Natural killer cell (primary cell): ENCODE data around the gene C22orf39. TPM values are rescaled to one million over a fixed set of nuclear protein-coding genes. Genes with fewer than 3 reads are reported as not detected.
A peak's percentile ranks its signal among the peaks of the same experiment; 100 is the strongest.

Experiments
- ATAC-seq, 3 donors: fragments of 150-1000 bp in 2 of 3; fragments of 200-7000 bp in 1 of 3; cut with Tn5 transposase; 1 replicate in 1 of 3; 2 replicates in 2 of 3; pipeline ENCODE4 v1.10.0; 2021; ENCODE audit warnings: mild to moderate bottlenecking in 2 of 3, moderate library complexity in 2 of 3
- DNase-seq, 2 donors: peaks; one replicate each; pipeline versions ENCODE4 v3.0.0 to v3.0.0-alpha.2; 2013 to 2021; ENCODE audit warnings: mixed read lengths in 1 of 2
- H3K27ac ChIP-seq: one replicate; pipeline ENCODE4 v1.5.1; 2013; ENCODE audit warnings: mild to moderate bottlenecking, low read length
- H3K27me3 ChIP-seq: one replicate; pipeline ENCODE4 v1.6.1; 2013; ENCODE audit warnings: low read length; ENCODE audit not compliant: control insufficient read depth, insufficient read depth
- H3K36me3 ChIP-seq: one replicate; pipeline ENCODE4 v1.6.1; 2013; ENCODE audit warnings: low read length; ENCODE audit not compliant: control insufficient read depth, insufficient read depth
- H3K4me1 ChIP-seq: one replicate; pipeline ENCODE4 v1.6.1; 2013; ENCODE audit warnings: low read length; ENCODE audit not compliant: control insufficient read depth, insufficient read depth
- H3K4me3 ChIP-seq: one replicate; pipeline ENCODE4 v1.5.1; 2013; ENCODE audit warnings: low read length
- H3K9me3 ChIP-seq: one replicate; pipeline ENCODE4 v1.6.1; 2013; ENCODE audit warnings: low read length; ENCODE audit not compliant: control insufficient read depth, insufficient read depth
- H3K27ac Mint-ChIP-seq, 2 donors: one replicate each; pipeline ENCODE4 v1.8.0; 2022; ENCODE audit warnings: mild to moderate bottlenecking in 2 of 2, mixed read lengths in 2 of 2, moderate library complexity in 1 of 2
- H3K27me3 Mint-ChIP-seq, 2 donors: one replicate each; pipeline ENCODE4 v1.8.0; 2022; ENCODE audit warnings: low read depth in 2 of 2, mixed read lengths in 2 of 2
- H3K36me3 Mint-ChIP-seq: one replicate; pipeline ENCODE4 v1.8.0; 2022; ENCODE audit warnings: mixed read lengths
- H3K4me1 Mint-ChIP-seq, 2 donors: one replicate each; pipeline ENCODE4 v1.8.0; 2022; ENCODE audit warnings: mixed read lengths in 2 of 2
- H3K4me3 Mint-ChIP-seq: one replicate; pipeline ENCODE4 v1.8.0; 2022; ENCODE audit warnings: mild to moderate bottlenecking, moderate library complexity, mixed read lengths
- H3K9me3 Mint-ChIP-seq, 2 donors: one replicate each; pipeline ENCODE4 v1.8.0; 2022; ENCODE audit warnings: mixed read lengths in 2 of 2
- WGBS: methylation state at CpG from one replicate; pipeline ENCODE4 v1.1.7; 2013; ENCODE audit warnings: missing lambda C conversion rate; ENCODE audit not compliant: insufficient coverage; 5-methylcytosine and 5-hydroxymethylcytosine counted together
- intact Hi-C: fragments of 100-400 bp; cut with micrococcal nuclease; formaldehyde crosslinking; loops from one replicate; pipeline ENCODE4 v1.14.2; 2022
- total RNA-seq, 4 donors: library from RNA; stranded (reverse); fragments of 120-200 nt in 1 of 4; gene quantifications; one replicate each; pipeline versions ENCODE4 v1.2.3 to v1.2.4, GENCODE V29; 2013 to 2022
- TF ChIP-seq, protein P1 (sequence below): fragments of 200-600 bp; IDR thresholded peaks from one replicate; pipeline ENCODE4 v1.8.0; 2022; ENCODE audit warnings: antibody characterized with exemption

The C22orf39 gene
- total RNA-seq, 3 donors from 2014 or later (not counting 1 experiment from before 2014, with no cell fraction given) = 45.4 to 53.3 (median 50.2) TPM

DNA sequence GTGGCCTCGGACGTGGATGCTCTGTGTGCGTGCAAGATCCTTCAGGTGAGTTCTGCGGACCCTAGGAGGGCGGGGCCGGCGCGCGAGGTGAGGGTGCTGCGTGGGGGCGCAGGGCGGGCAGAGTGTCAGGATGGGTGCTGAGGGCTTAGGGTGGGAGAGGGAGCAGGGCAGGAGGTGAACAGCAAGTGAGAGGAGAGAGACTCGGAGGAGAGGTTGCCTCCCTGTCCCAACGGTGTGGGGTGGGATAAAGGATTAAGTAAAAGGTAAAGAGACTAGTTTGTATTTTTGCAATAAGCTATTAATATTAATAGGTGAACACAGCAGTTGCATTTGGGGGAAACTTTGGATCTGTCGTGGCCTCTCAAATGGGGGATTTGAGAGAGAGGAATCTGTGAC is 32.7 kb upstream of the C22orf39 start:
- Histone ChIP-seq H3K27me3 (no peaks in the 10 kb centered on the region), H3K36me3 (peaks cover 2% of the 10 kb centered on the region), H3K27ac (no peak overlapping the region), H3K9me3 (no peaks in the 10 kb centered on the region), H3K4me1 (peaks cover 15% of the 10 kb centered on the region), H3K4me3 (peak overlapping the region; percentile 59)
- Mint-ChIP-seq H3K4me1 (peaks cover 27 to 40% of the 10 kb centered on the region in 2 donors), H3K36me3 (no peaks in the 10 kb centered on the region), H3K4me3 (peak overlapping the region; percentile 98), H3K9me3 (no peaks in the 10 kb centered on the region), H3K27me3 (no peaks in the 10 kb centered on the region), H3K27ac (peak overlapping the region; percentile 99)
- DNase-seq (no peak), ATAC-seq (no peak)
- intact Hi-C loops = no loop called here
- TF ChIP-seq, protein P1, sequence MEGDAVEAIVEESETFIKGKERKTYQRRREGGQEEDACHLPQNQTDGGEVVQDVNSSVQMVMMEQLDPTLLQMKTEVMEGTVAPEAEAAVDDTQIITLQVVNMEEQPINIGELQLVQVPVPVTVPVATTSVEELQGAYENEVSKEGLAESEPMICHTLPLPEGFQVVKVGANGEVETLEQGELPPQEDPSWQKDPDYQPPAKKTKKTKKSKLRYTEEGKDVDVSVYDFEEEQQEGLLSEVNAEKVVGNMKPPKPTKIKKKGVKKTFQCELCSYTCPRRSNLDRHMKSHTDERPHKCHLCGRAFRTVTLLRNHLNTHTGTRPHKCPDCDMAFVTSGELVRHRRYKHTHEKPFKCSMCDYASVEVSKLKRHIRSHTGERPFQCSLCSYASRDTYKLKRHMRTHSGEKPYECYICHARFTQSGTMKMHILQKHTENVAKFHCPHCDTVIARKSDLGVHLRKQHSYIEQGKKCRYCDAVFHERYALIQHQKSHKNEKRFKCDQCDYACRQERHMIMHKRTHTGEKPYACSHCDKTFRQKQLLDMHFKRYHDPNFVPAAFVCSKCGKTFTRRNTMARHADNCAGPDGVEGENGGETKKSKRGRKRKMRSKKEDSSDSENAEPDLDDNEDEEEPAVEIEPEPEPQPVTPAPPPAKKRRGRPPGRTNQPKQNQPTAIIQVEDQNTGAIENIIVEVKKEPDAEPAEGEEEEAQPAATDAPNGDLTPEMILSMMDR = no peak
- WGBS = 2% methylated on average over 15 of the region's 15 CpGs

DNA sequence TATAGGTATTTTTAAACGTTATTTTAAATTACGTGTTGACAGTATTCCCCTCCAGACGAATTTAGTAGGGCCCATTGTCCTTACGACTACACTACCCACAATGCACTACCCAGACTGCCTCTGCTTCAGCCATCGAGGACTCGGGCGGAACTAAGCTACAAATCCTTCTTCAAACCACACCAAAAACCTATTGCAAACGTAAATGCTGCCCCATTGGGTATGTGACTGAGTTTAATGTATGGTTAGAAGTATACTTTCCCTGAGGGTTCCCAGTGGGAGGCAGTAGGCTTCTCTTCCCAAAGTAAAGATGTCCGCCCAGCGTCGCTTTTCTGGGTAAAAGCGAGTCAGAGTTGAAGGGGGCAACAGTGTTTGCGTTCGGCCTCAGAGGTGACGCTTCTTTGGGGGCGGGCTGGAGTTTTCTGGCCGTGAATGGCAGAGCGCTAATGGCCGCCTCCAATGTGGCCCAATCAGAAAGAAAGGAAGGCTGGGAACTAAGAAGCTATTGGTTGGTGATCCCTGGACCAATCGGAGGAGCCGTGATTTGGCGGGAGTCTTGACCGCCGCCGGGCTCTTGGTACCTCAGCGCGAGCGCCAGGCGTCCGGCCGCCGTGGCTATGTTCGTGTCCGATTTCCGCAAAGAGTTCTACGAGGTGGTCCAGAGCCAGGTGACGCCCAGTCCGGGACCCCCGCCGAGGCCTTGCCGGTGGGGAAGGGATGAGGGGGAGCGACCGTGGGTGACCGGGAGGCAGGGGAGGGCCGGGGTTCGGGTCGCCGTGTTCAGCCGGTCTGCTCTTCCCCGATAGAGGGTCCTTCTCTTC is 32.1 kb upstream of the C22orf39 start, which contains the start of gene CDC45:
TSS of gene CDC45 (plus strand) at position 566 of the 818 bp plus-strand sequence. CDS start at position 615, 49 bp downstream.
- no peaks in the 10 kb centered on the region for H3K9me3 ChIP-seq
- no peaks in the 10 kb centered on the region for H3K27me3 ChIP-seq
- no peaks in the 10 kb centered on the region for H3K27me3 Mint-ChIP-seq
- peak within 1 kb of the TSS; percentile 98 for H3K4me3 Mint-ChIP-seq
- H3K4me1 ChIP-seq = peaks cover 15% of the 10 kb centered on the region
- DNase-seq = peak; percentile 88 to 98
- H3K27ac ChIP-seq = peak within 1 kb of the TSS; percentile 98
- peak within 1 kb of the TSS; percentile 59 for H3K4me3 ChIP-seq
- H3K9me3 Mint-ChIP-seq = no peaks in the 10 kb centered on the region
- WGBS = under 1% methylated on average over 45 of the region's 50 CpGs
- intact Hi-C loops = loop anchor here (1.0 to 10.0 kb wide), 9 partner anchors 47 to 357 kb away; partner anchors contain the start of genes CLTCL1, DGCR2, ESS2 and MRPL40
- H3K36me3 Mint-ChIP-seq = no peaks in the 10 kb centered on the region
- H3K4me1 Mint-ChIP-seq = peaks cover 28 to 42% of the 10 kb centered on the region in 2 donors
- H3K27ac Mint-ChIP-seq = peak within 1 kb of the TSS; percentile 99
- peak; percentile 90 to 96 (median 90) for ATAC-seq
- TF ChIP-seq, protein P1 = no peak
- peaks cover 8% of the 10 kb centered on the region for H3K36me3 ChIP-seq

DNA sequence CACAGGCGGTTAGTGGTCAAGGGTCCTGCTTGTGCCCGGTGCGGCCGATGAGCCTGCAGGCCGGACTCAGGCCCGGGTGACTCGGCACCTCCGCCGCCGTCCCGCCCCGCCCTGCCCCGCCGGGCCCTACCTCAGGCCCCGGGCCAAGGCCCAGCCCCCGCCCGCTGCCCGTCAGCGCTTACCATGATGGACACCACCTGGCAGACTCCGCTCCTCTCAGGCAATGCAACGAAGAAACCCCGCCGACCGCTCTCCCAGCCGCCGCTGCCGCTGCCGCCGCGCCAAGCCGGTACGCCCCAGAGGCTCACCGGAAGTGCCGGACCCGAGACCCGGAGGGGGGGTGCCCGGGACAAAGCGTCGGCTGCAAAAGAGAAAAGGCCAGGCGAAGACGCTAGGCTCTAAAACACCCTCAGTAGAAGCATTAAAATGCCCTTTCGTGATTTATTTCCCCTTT is 31.4 kb upstream of the C22orf39 start, which contains the start of gene UFD1:
TSS of gene UFD1 (minus strand) at position 293 of the 454 bp plus-strand sequence. CDS start at position 185, 108 bp downstream.
- Mint-ChIP-seq H3K36me3 (no peaks in the 10 kb centered on the region), H3K9me3 (no peaks in the 10 kb centered on the region), H3K27me3 (no peaks in the 10 kb centered on the region), H3K4me3 (peak within 1 kb of the TSS; percentile 98), H3K27ac (peak within 1 kb of the TSS; percentile 99), H3K4me1 (peaks cover 28 to 44% of the 10 kb centered on the region in 2 donors)
- H3K27me3 ChIP-seq = no peaks in the 10 kb centered on the region
- H3K4me1 ChIP-seq = peaks cover 15% of the 10 kb centered on the region
- H3K4me3 ChIP-seq = peak within 1 kb of the TSS; percentile 59
- TF ChIP-seq, protein P1 = no peak
- ATAC-seq (peak; percentile 51 to 66 (median 62)), DNase-seq (peak; percentile 77 to 86)
- peak within 1 kb of the TSS; percentile 98 for H3K27ac ChIP-seq
- peaks cover 10% of the 10 kb centered on the region for H3K36me3 ChIP-seq
- intact Hi-C loops = loop anchor here (1.0 to 10.0 kb wide), 9 partner anchors 47 to 357 kb away; partner anchors contain the start of genes CLTCL1, DGCR2, ESS2 and MRPL40
- no peaks in the 10 kb centered on the region for H3K9me3 ChIP-seq
- WGBS = under 1% methylated on average over 40 of the region's 42 CpGs
